Measurements from ENCODE around the gene LMO1.

LMO1 gene

GRCh38 chr11:8250434-8250833 lies 13.2 kb downstream of the LMO1 start:
- in situ Hi-C loops (cut with HindIII; ENCODE audit: low sequenced_read_pairs), result no loop called here
- TF ChIP-seq, protein P1, sequence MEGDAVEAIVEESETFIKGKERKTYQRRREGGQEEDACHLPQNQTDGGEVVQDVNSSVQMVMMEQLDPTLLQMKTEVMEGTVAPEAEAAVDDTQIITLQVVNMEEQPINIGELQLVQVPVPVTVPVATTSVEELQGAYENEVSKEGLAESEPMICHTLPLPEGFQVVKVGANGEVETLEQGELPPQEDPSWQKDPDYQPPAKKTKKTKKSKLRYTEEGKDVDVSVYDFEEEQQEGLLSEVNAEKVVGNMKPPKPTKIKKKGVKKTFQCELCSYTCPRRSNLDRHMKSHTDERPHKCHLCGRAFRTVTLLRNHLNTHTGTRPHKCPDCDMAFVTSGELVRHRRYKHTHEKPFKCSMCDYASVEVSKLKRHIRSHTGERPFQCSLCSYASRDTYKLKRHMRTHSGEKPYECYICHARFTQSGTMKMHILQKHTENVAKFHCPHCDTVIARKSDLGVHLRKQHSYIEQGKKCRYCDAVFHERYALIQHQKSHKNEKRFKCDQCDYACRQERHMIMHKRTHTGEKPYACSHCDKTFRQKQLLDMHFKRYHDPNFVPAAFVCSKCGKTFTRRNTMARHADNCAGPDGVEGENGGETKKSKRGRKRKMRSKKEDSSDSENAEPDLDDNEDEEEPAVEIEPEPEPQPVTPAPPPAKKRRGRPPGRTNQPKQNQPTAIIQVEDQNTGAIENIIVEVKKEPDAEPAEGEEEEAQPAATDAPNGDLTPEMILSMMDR (IDR thresholded peaks at IDR 0.05; ENCODE audit: low read depth, low read length, missing control alignments), result no peak
- H3K4me3 ChIP-seq (ENCODE audit: low read depth, low read length), result no peak overlapping the region
- no peak for DNase-seq (ENCODE audit: low read depth)

- no peak overlapping the region for H3K4me3 ChIP-seq (ENCODE audit: low read depth, low read length)
- DNase-seq (ENCODE audit: low read depth), result no peak
- TF ChIP-seq, protein P1 (IDR thresholded peaks at IDR 0.05; ENCODE audit: low read depth, low read length, missing control alignments), result no peak
- in situ Hi-C loops (cut with HindIII; ENCODE audit: low sequenced_read_pairs), result no loop called here
Observed at GRCh38 chr11:8249482-8249881, 14.2 kb downstream of the LMO1 start.

- TF ChIP-seq, protein P1 (IDR thresholded peaks at IDR 0.05; ENCODE audit: low read depth, low read length, missing control alignments), result no peak
- no peak for DNase-seq (ENCODE audit: low read depth)
- in situ Hi-C loops (cut with HindIII; ENCODE audit: low sequenced_read_pairs), result no loop called here
- H3K4me3 ChIP-seq (ENCODE audit: low read depth, low read length), result no peak overlapping the region
Observed at GRCh38 chr11:8248786-8249185, 14.9 kb downstream of the LMO1 start.

- no peak overlapping the region for H3K4me3 ChIP-seq (ENCODE audit: low read depth, low read length)
- no peak for DNase-seq (ENCODE audit: low read depth)
- TF ChIP-seq, protein P1 (IDR thresholded peaks at IDR 0.05; ENCODE audit: low read depth, low read length, missing control alignments), result peak; percentile 20
- in situ Hi-C loops (cut with HindIII; ENCODE audit: low sequenced_read_pairs), result no loop called here
Observed at GRCh38 chr11:8247312-8247711, 16.4 kb downstream of the LMO1 start.

DNA sequence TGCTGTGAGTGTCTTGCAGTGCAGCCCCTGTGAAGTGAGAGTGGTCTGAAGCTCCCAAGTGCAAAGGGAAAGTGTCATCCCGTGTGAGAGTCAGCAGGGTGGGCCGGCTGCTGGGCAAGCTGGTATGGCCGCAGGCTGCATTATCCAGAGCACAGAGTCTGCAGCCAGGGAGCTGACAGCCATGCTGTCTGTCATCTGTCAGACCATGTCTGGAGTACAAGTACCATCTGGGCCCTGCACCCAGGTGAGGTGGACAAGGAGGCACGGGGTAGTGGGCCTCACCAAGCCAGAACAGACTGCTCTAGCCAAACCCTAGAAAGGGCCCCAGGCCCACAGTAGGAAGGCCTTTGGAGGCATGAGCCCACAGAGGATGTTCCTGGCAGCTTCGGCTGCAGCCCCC lies 20.2 kb downstream of the LMO1 start:
- in situ Hi-C loops (cut with HindIII; ENCODE audit: low sequenced_read_pairs), result no loop called here
- H3K4me3 ChIP-seq (ENCODE audit: low read depth, low read length), result no peak overlapping the region

GRCh38 chr11:8242499-8243280 lies 21.0 kb downstream of the LMO1 start:
- no peak for DNase-seq (ENCODE audit: low read depth)
- no peak overlapping the region for H3K4me3 ChIP-seq (ENCODE audit: low read depth, low read length)
- TF ChIP-seq, protein P1 (IDR thresholded peaks at IDR 0.05; ENCODE audit: low read depth, low read length, missing control alignments), result no peak
- in situ Hi-C loops (cut with HindIII; ENCODE audit: low sequenced_read_pairs), result no loop called here

More for the DNA sequence above, 20.2 kb downstream of the LMO1 start:
- TF ChIP-seq, protein P1 (IDR thresholded peaks at IDR 0.05; ENCODE audit: low read depth, low read length, missing control alignments), result no peak
- DNase-seq (ENCODE audit: low read depth), result no peak
